ENCODE measurements around the gene CCL25.
"Not testable (repeated sequence)": the region's sequence is repeated elsewhere in the genome, so short reads cannot be mapped to it uniquely, and the experiment has no call there.

Gene CCL25

DNA sequence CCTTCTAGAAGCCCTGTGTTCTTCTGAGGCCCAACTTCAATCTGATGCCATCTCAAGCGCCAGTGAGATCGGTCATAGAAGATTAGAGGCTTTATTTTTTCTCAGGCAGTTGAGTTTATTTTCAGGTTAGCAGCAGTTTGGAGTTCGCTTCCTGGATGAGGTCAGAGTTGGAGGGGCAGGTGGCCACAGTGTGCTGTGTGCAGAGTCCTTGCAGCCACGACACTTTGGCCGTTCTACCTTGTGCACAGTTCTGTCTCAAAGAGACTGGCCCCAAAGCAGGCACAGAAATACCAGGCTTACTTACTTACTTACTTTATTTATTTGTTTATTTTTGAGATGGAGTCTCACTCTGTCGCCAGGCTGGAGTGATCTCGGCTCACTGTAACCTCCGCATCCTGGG is 31.2 kb upstream of the CCL25 start:
- Histone ChIP-seq H3K27me3 (ENCODE audit: control insufficient read depth, low read length) (no peaks in the 10 kb centered on the region), H3K9me2 (replicated peaks; ENCODE audit: control insufficient read depth, low read length) (no peaks in the 10 kb centered on the region), H3K79me2 (ENCODE audit: control insufficient read depth, low read length) (no peaks in the 10 kb centered on the region), H3K4me3 (ENCODE audit: low read length) (no peak overlapping the region), H3K4me1 (ENCODE audit: control insufficient read depth, low read length) (peaks cover 10% of the 10 kb centered on the region), H4K20me1 (ENCODE audit: control insufficient read depth, insufficient read depth, low read depth, low read length) (no peaks in the 10 kb centered on the region), H3K9me3 (ENCODE audit: control insufficient read depth, insufficient read depth, low read length) (no peaks in the 10 kb centered on the region), H3F3A (ENCODE audit: control insufficient read depth, insufficient read depth) (no peaks in the 10 kb centered on the region), H3K36me3 (ENCODE audit: control insufficient read depth, low read length) (no peaks in the 10 kb centered on the region), H3K27ac (ENCODE audit: low read depth, low read length) (no peak overlapping the region), H3K4me2 (ENCODE audit: low read length) (no peak overlapping the region)
- TF ChIP-seq EZH2phosphoT487 (IDR thresholded peaks at IDR 0.05; ENCODE audit: borderline replicate concordance, low read length), result no peak
- TF ChIP-seq, protein P1, sequence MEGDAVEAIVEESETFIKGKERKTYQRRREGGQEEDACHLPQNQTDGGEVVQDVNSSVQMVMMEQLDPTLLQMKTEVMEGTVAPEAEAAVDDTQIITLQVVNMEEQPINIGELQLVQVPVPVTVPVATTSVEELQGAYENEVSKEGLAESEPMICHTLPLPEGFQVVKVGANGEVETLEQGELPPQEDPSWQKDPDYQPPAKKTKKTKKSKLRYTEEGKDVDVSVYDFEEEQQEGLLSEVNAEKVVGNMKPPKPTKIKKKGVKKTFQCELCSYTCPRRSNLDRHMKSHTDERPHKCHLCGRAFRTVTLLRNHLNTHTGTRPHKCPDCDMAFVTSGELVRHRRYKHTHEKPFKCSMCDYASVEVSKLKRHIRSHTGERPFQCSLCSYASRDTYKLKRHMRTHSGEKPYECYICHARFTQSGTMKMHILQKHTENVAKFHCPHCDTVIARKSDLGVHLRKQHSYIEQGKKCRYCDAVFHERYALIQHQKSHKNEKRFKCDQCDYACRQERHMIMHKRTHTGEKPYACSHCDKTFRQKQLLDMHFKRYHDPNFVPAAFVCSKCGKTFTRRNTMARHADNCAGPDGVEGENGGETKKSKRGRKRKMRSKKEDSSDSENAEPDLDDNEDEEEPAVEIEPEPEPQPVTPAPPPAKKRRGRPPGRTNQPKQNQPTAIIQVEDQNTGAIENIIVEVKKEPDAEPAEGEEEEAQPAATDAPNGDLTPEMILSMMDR (IDR thresholded peaks at IDR 0.05; ENCODE audit: low read depth, low read length, poor library complexity, severe bottlenecking), result no peak

DNA sequence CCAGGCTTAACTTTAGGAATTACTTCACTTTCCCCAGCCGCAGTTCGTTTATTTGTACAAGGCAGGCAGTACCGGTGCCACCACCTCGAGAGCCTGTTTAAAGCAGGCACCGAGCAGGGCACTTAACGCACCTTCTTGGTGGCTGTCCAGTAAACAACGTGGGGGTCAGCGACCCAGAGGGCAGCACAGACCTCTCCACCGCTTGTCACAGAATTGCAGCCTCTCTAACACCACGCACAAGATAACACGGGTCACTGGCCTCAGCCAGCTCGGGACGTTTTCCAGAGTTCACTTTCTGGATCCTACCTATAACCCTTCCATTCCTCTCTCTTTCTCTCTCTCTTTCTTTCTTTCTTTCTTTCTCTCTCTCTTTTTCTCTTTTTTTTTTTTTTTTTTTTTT is 30.3 kb upstream of the CCL25 start:
- Histone ChIP-seq H4K20me1 (ENCODE audit: control insufficient read depth, insufficient read depth, low read depth, low read length) (no peaks in the 10 kb centered on the region), H3K4me3 (ENCODE audit: low read length) (no peak overlapping the region), H3K36me3 (ENCODE audit: control insufficient read depth, low read length) (no peaks in the 10 kb centered on the region), H3K9me3 (ENCODE audit: control insufficient read depth, insufficient read depth, low read length) (no peaks in the 10 kb centered on the region), H3K4me2 (ENCODE audit: low read length) (no peak overlapping the region), H3F3A (ENCODE audit: control insufficient read depth, insufficient read depth) (no peaks in the 10 kb centered on the region), H3K4me1 (ENCODE audit: control insufficient read depth, low read length) (peaks cover 10% of the 10 kb centered on the region), H3K79me2 (ENCODE audit: control insufficient read depth, low read length) (no peaks in the 10 kb centered on the region), H3K9me2 (replicated peaks; ENCODE audit: control insufficient read depth, low read length) (no peaks in the 10 kb centered on the region), H3K27ac (ENCODE audit: low read depth, low read length) (no peak overlapping the region), H3K27me3 (ENCODE audit: control insufficient read depth, low read length) (no peaks in the 10 kb centered on the region)
- TF ChIP-seq, protein P1 (IDR thresholded peaks at IDR 0.05; ENCODE audit: low read depth, low read length, poor library complexity, severe bottlenecking), result no peak
- TF ChIP-seq EZH2phosphoT487 (IDR thresholded peaks at IDR 0.05; ENCODE audit: borderline replicate concordance, low read length), result no peak

DNA sequence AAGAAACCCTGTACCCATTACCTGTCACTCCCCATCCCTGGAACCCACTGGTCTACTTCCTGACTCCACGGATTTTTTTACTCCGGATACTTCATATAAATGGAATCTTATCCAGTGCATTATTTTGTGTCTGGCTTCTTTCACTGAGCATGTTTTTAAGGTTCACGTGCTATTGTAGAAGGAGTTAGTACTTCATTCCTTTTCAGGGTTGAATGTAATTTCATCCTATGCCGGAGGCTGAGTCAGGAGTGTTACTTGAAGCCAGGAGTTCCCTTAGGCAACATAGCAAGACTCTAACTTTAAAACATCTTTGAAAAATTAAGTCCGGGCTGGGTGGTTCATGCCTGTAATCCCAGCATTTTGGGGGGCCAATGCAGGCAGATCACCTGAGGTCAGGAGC is 29.2 kb upstream of the CCL25 start:
- Histone ChIP-seq H3F3A (ENCODE audit: control insufficient read depth, insufficient read depth) (no peaks in the 10 kb centered on the region), H3K4me1 (ENCODE audit: control insufficient read depth, low read length) (no peaks in the 10 kb centered on the region), H4K20me1 (ENCODE audit: control insufficient read depth, insufficient read depth, low read depth, low read length) (no peaks in the 10 kb centered on the region), H3K9me3 (ENCODE audit: control insufficient read depth, insufficient read depth, low read length) (no peaks in the 10 kb centered on the region), H3K27me3 (ENCODE audit: control insufficient read depth, low read length) (no peaks in the 10 kb centered on the region), H3K4me3 (ENCODE audit: low read length) (no peak overlapping the region), H3K4me2 (ENCODE audit: low read length) (no peak overlapping the region), H3K27ac (ENCODE audit: low read depth, low read length) (no peak overlapping the region), H3K79me2 (ENCODE audit: control insufficient read depth, low read length) (no peaks in the 10 kb centered on the region), H3K9me2 (replicated peaks; ENCODE audit: control insufficient read depth, low read length) (no peaks in the 10 kb centered on the region), H3K36me3 (ENCODE audit: control insufficient read depth, low read length) (no peaks in the 10 kb centered on the region)
- TF ChIP-seq EZH2phosphoT487 (IDR thresholded peaks at IDR 0.05; ENCODE audit: borderline replicate concordance, low read length), result no peak
- TF ChIP-seq, protein P1 (IDR thresholded peaks at IDR 0.05; ENCODE audit: low read depth, low read length, poor library complexity, severe bottlenecking), result no peak

DNA sequence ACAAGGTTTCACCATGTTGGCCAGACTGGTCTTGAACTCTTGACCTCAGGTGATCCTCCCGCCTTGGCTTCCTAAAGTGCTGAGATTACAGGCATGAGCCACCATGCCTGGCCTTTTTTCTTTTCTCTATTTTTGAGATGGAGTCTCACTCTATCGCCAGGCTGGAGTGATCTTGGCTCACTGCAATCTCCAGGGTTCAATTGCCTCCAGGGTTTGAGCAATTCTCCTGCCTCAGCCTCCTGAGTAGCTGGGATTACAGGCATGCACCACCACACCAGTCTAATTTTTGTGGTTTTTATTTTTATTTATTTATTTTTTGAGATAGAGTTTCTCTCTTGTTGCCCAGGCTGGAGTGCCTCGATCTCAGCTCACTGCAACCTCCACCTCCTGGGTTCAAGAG is 28.3 kb upstream of the CCL25 start:
- H3K79me2 ChIP-seq (ENCODE audit: control insufficient read depth, low read length); H3K27me3 ChIP-seq (ENCODE audit: control insufficient read depth, low read length); H3K4me1 ChIP-seq (ENCODE audit: control insufficient read depth, low read length); H3K4me2 ChIP-seq (ENCODE audit: low read length); H3K36me3 ChIP-seq (ENCODE audit: control insufficient read depth, low read length); H3K9me3 ChIP-seq (ENCODE audit: control insufficient read depth, insufficient read depth, low read length); H3K9me2 ChIP-seq (replicated peaks; ENCODE audit: control insufficient read depth, low read length); H4K20me1 ChIP-seq (ENCODE audit: control insufficient read depth, insufficient read depth, low read depth, low read length); H3K27ac ChIP-seq (ENCODE audit: low read depth, low read length); H3K4me3 ChIP-seq (ENCODE audit: low read length); H3F3A ChIP-seq (ENCODE audit: control insufficient read depth, insufficient read depth): not testable (repeated sequence)
